Liver (tissue), 3 donors: Measurements from ENCODE around the gene VWCE.

Source experiments
- EGR1 ChIP-seq, 2 donors: IDR thresholded peaks; 2 replicates each; pipeline ENCODE4 v1.6.1; 2016 to 2018; ENCODE audit warnings: antibody characterized with exemption in 2 of 2, low read depth in 2 of 2
- GABPA ChIP-seq, 2 donors: IDR thresholded peaks in 1 of 2; conservative IDR thresholded peaks in 1 of 2; 2 replicates each; pipeline ENCODE4 v1.6.1; 2016; ENCODE audit warnings: antibody characterized with exemption in 2 of 2, mild to moderate bottlenecking in 1 of 2, moderate library complexity in 1 of 2
- HNF4A ChIP-seq, 2 donors: conservative IDR thresholded peaks; 2 replicates each; pipeline ENCODE4 v1.6.1; 2016; ENCODE audit warnings: antibody characterized with exemption in 2 of 2, mild to moderate bottlenecking in 2 of 2
- JUND ChIP-seq, 2 donors: IDR thresholded peaks; 2 replicates each; pipeline ENCODE4 v1.6.1; 2016; ENCODE audit warnings: antibody characterized with exemption in 2 of 2
- NR2F2 ChIP-seq: IDR thresholded peaks from 2 replicates; pipeline ENCODE4 v1.6.1; 2016; ENCODE audit warnings: antibody characterized with exemption
- RXRA ChIP-seq, 2 donors: IDR thresholded peaks; 2 replicates each; pipeline ENCODE4 v1.6.1; 2017 to 2018; ENCODE audit warnings: antibody characterized with exemption in 2 of 2, mild to moderate bottlenecking in 1 of 2
- SP1 ChIP-seq: IDR thresholded peaks from 2 replicates; pipeline ENCODE4 v1.6.1; 2018; ENCODE audit warnings: antibody characterized with exemption, mild to moderate bottlenecking
- TAF1 ChIP-seq: conservative IDR thresholded peaks from 2 replicates; pipeline ENCODE4 v1.6.1; 2016; ENCODE audit warnings: antibody characterized with exemption, mild to moderate bottlenecking
- YY1 ChIP-seq: IDR thresholded peaks from 2 replicates; pipeline ENCODE4 v1.6.1; 2016; ENCODE audit warnings: antibody characterized with exemption, mild to moderate bottlenecking
- TF ChIP-seq, protein P1 (sequence below): fragments of 150-350 bp; IDR thresholded peaks from 2 replicates; pipeline ENCODE4 v1.5.1; 2017; ENCODE audit warnings: improper control_type of control experiment, low read depth, low read length; ENCODE audit not compliant: missing input control
- TF ChIP-seq, protein P2 (sequence below): IDR thresholded peaks from 2 replicates; pipeline ENCODE4 v1.6.1; 2016; ENCODE audit warnings: antibody characterized with exemption
- TF ChIP-seq, protein P3 (sequence below): IDR thresholded peaks from 2 replicates; pipeline ENCODE4 v1.6.1; 2016; ENCODE audit warnings: antibody characterized with exemption
- TF ChIP-seq, protein P4 (sequence below): IDR thresholded peaks from 2 replicates; pipeline ENCODE4 v1.6.1; 2016; ENCODE audit warnings: antibody characterized with exemption, mild to moderate bottlenecking
- donor health status: healthy.
- donor health status: healthy.

DNA sequence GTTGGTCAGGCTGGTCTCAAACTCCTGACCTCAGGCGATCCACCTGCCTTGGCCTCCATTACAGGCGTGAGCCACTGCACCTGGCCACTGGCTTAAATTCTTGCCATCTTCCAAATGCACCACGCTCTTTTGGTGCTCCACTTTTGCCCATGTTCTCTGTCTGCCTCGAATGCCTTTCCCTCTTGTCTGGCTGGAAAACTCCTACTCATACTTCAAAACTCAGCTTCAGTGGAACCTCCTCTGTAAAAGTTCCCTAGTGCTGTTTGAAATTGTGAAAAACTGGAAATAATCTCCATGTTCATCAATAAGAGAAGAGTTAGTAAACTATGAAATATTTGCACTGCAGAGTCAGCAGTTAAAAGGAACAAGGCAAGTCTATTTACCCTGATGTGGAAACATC is 11.5 kb downstream of the VWCE start:
- no peak for TF ChIP-seq RXRA (IDR thresholded peaks at IDR 0.05)
- no peak for TF ChIP-seq EGR1 (IDR thresholded peaks at IDR 0.05; ENCODE audit: low read depth in 2 of 2)
- TF ChIP-seq, protein P1, sequence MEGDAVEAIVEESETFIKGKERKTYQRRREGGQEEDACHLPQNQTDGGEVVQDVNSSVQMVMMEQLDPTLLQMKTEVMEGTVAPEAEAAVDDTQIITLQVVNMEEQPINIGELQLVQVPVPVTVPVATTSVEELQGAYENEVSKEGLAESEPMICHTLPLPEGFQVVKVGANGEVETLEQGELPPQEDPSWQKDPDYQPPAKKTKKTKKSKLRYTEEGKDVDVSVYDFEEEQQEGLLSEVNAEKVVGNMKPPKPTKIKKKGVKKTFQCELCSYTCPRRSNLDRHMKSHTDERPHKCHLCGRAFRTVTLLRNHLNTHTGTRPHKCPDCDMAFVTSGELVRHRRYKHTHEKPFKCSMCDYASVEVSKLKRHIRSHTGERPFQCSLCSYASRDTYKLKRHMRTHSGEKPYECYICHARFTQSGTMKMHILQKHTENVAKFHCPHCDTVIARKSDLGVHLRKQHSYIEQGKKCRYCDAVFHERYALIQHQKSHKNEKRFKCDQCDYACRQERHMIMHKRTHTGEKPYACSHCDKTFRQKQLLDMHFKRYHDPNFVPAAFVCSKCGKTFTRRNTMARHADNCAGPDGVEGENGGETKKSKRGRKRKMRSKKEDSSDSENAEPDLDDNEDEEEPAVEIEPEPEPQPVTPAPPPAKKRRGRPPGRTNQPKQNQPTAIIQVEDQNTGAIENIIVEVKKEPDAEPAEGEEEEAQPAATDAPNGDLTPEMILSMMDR: no peak
- TF ChIP-seq JUND (IDR thresholded peaks at IDR 0.05): no peak
- no peak for TF ChIP-seq HNF4A (conservative IDR thresholded peaks at IDR 0.05)
- TF ChIP-seq, protein P2, sequence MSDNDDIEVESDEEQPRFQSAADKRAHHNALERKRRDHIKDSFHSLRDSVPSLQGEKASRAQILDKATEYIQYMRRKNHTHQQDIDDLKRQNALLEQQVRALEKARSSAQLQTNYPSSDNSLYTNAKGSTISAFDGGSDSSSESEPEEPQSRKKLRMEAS: no peak
- no peak for TF ChIP-seq SP1
- TF ChIP-seq, protein P3, sequence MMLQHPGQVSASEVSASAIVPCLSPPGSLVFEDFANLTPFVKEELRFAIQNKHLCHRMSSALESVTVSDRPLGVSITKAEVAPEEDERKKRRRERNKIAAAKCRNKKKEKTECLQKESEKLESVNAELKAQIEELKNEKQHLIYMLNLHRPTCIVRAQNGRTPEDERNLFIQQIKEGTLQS: no peak
- TF ChIP-seq GABPA (IDR thresholded peaks at IDR 0.05 in 1 of 2, conservative IDR thresholded peaks at IDR 0.05 in 1 of 2): no peak
- TF ChIP-seq, protein P4, sequence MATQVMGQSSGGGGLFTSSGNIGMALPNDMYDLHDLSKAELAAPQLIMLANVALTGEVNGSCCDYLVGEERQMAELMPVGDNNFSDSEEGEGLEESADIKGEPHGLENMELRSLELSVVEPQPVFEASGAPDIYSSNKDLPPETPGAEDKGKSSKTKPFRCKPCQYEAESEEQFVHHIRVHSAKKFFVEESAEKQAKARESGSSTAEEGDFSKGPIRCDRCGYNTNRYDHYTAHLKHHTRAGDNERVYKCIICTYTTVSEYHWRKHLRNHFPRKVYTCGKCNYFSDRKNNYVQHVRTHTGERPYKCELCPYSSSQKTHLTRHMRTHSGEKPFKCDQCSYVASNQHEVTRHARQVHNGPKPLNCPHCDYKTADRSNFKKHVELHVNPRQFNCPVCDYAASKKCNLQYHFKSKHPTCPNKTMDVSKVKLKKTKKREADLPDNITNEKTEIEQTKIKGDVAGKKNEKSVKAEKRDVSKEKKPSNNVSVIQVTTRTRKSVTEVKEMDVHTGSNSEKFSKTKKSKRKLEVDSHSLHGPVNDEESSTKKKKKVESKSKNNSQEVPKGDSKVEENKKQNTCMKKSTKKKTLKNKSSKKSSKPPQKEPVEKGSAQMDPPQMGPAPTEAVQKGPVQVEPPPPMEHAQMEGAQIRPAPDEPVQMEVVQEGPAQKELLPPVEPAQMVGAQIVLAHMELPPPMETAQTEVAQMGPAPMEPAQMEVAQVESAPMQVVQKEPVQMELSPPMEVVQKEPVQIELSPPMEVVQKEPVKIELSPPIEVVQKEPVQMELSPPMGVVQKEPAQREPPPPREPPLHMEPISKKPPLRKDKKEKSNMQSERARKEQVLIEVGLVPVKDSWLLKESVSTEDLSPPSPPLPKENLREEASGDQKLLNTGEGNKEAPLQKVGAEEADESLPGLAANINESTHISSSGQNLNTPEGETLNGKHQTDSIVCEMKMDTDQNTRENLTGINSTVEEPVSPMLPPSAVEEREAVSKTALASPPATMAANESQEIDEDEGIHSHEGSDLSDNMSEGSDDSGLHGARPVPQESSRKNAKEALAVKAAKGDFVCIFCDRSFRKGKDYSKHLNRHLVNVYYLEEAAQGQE: no peak
- no peak for TF ChIP-seq NR2F2
- TF ChIP-seq TAF1: no peak
- TF ChIP-seq YY1: no peak
